ENCODE results near the gene CPNE1.

CPNE1 gene

DNA sequence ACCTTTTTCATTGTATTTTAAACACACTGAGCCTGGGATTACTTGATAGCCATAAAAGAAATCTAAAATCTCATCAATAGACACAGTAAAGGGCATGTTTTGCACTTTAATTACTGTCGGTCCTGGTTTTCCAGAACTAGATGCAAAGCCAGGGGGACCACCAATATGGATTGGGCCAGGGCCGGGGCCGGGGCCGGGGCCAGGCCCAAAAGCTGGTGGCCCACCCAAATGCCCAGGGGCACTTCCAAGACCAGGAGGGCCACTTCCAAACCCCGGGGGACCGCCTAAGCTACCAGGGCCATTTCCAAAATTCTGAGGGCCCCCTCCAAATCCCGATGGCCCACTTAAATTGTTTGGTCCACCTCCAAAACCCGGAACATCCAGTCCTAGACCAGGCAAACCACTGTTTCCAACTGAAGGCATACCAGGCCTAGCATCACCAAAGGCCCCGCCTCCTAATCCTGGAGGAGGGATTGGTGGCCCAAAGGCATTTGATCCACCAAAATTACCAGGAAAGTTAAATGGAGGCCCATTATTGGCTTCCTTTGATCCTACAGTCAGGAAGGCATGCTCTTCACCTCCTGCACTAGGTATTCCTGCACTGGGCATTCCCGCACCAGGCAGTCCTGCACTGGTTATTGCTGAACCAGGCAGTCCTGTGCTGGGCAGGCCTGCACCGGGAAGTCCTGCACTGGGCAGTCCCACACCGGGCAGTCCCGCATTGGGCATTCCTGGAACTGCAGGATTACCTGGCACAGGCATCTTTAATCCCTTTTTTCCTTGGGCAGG lies 11.9 kb downstream of the CPNE1 start:
- no peak for DNase-seq

DNA sequence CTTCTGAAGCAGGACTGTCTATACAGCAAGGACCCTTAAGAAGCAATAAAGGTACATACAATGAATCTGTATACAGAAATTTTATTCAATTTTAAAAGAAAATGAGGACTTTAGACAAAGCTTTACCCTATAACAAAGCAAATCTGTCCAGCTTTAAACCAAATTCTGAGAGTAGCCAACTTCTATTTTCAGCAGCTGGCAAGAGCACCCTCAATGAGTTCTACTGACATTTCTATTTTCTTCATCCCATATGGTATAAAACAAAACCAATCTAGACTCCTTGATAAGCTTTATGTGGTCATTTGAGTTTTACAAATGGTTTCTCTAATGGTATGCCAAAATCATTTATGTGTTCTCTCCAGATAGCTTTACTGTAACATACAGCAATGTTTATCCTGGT lies 12.7 kb downstream of the CPNE1 start:
- no peak for DNase-seq

DNA sequence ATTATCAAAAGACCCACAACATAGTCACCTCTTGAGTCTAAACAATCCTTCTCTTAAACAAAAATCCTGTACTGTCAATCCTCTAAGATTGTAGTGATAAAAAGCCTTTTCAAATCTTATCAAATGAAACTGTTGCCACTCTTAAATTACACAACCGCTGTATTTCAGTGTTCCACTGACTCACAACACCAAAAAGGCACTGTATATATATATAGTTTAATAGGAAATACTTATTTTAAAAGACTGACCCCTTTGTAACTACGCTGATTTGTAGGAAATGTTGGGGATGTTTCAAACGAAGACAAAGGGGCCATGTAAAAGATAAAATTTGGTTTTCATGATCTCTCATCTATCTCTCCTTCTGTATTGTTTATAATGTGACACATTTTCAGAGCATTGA lies 14.1 kb downstream of the CPNE1 start:
- DNase-seq: no peak

DNA sequence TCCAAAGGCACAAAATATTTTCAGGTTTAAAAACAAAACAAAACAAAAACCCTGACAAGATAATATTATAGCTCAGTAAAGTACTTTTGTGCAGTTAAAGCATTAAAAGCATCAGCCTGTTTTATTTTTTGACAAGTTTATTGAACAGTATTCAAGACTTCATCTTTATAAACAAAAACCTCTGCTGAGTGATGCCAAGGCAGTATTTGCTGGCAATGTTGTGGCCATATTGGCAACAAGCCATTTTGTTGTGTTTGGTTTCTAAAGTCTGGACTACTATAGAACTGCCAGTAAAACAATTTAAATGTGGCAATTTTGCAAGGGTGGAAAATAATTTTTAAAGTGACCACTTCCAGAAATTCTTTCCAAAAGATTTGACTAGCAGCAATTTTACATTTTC lies 15.9 kb downstream of the CPNE1 start:
- DNase-seq: peak; percentile 23

DNA sequence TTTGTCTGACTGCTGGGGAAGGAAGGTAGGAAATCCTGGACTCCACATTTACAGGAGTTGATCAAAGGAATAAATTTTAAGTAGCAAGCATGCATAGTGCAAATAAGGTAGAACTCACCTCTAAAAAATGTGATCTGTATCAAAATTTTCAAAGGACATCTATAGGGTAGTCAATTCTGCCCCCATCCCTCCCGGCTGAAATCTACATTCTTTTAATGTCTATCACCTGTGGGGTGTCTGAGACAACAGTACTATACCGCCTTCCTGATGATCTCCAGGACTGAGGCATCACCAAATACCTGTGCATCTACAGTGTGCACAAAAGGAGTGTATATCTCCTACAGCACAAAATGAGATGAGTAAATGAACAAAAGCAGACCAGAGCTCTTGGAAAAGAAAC lies 19.9 kb downstream of the CPNE1 start:
- DNase-seq: no peak

DNA sequence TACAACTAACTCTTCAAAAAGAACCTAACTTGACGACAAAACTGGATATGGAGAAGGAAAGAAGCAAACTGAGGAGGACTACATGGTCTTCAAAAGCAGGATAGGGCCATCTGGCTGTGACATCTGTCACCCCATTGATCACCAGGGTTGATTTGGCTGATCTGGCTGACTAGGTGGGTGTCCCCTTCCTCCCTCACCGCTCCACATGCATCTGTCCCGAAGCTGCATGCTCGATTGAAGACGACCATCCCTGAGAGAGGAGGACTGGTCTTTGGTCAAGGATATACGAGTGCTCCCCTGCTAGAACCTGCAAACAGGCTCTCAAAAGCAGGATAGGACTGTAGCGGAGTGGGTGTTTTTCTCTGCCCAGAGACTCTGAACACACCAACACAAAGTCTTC lies 21.7 kb downstream of the CPNE1 start:
- no peak for DNase-seq

DNA sequence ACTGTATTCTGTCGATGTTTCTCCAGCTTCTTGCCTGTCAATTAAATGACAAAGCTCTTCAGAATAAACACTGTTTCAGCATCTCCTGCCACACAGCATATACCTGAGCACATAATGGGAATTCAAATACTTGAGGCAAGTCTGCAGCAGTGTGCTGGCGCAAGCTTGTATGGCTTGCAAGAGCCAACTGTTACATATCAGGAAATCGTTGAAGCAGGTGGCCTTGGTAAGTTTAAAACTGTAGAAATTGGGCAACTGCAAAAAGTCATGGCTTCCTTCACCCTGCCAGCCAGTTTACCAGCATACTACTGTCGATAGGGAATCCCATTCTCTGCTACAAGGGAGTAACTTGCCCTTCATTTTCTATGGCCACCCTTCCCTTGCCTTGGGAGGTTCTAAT lies 23.0 kb downstream of the CPNE1 start:
- DNase-seq: no peak

DNA sequence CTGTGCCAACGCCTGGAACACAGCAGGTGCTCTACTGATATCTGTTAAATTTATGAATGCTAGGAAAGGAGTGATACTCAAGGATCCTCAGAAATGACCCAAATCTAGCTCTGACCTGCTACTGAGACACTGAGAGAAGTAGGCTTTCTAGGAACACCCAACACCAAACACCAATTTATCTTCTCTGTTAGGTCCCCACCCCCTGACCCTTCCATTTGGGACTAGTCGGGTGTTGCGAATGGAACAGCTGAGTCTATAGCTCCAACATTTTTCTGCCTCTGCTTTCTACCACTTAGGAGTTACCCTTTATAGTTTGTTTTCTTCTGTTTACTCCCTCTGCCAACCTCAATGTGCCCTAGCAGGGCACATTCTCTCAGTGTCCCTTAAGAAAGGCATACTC lies 24.0 kb downstream of the CPNE1 start:
- DNase-seq: no peak

DNA sequence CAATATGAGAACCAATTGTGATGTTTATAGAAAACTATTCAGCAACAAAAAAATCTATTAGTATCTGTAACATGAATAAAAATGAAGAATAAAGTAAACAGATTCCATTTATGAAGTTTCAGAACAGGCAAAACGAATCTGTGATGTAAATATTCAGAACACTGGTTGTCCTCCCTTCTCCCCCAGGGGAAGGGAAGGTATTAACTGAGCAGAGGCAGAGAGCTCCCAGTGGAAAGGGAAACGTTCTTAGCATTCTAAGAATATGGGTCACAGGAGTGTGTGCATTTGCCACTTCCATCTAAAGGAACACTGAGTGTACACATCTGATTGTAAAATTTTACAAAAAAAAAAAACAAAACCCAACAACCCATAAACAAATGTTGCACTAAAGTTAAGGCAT lies 25.9 kb downstream of the CPNE1 start:
- no peak for DNase-seq

DNA sequence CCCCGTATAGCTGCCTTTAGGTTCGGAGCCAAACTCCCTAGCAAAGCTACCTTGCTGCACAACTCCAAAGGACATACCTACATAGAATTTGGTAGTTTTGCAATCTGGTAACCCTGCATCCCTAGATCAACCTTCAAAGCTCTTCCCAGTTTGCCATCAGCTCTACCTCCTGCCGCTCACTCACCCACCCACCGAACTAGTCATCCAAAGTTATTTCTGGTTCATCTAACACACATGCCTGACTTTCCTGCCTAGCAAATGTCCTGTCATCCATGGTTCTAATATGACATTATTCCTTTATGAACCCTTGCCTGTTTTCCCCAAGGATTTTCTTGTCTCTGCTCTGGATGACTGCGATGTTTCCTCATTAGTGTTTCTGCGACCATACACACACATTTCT lies 27.4 kb downstream of the CPNE1 start:
- no peak for DNase-seq

DNA sequence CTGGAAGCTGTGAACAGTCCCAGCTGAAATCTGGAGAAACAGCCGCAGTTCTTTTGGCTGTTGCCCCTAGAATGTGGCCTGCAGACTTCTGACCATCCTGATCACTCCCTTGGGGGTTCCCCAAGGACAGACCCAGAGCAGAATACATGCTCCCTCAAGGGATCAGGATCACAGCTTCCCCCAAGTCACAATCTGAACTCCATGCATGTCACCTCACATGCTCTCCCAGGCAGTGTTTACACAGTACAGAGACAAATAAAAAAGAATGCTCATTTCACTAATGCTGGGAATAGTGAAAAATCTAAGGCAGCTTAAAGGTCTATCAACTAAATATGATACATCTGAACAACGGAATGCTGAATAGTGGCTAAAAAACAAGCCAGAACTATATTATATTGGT lies 28.6 kb downstream of the CPNE1 start:
- DNase-seq: no peak

DNA sequence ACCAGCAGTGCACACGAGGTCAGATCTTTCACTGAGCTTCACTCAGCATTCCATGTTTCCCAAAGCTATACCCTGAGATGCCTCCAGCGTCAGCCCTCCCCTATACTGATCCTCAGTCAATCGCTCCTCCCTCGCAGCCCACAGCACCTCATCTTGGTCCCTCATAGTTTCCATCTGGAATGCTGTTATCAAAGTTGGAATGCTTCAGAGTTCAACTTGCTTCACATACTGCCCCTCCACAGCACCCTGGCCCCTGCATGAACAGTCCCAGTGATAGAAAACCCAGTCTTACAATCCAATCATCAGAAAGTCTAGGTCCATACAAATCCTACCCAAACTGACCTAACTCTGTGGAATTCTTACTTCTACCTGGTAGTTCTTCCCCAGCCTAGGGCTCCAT lies 29.0 kb downstream of the CPNE1 start:
- DNase-seq: no peak

DNA sequence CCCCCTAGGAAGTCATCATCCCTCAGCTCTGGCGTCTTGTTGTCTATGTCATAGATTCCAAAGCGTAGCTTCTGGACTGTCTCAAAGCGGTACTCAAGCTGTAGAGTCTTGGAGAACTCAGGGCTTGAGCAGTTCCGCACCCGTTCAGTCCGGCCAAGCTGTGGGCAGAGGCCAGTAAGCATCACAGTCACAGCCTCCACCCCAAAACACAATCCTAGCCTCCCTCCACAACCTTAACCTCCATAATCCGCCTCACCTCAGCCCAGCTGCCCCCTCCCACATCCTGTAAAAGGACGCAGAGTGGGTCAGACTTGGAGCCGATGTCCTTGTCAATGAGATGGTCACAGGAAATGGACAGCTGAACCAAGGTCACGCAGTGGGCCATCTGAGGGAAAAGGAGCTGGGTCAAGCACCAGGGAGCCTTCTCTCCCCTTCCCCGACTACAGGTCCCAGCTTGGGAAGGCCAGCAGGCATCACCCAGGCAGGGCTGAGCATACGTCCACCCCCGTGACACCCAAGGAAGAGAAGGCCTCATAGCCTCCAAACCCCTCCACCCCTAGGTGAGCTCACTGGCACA lies 32.1 kb downstream of the CPNE1 start:
- no peak for DNase-seq

DNA sequence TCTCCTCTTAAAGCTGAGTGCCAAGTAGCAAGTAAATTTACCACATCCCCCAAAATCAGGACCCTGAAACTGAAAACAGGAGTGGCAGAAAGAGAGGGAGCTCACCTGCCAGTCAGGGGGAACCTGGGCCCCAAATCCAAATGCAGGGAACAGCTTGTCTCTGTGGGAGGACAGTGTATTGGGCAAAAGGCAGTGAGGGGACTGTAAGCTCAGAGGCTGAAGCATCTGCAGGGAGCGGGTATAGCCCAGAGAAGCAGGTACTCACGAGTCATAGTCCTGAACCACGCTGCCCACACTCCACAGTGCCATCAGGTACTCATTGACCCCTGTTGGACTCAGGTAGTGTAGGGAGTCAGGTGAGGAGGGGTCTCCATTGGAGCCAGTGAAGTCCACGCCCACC lies 34.1 kb downstream of the CPNE1 start:
- DNase-seq: no peak

DNA sequence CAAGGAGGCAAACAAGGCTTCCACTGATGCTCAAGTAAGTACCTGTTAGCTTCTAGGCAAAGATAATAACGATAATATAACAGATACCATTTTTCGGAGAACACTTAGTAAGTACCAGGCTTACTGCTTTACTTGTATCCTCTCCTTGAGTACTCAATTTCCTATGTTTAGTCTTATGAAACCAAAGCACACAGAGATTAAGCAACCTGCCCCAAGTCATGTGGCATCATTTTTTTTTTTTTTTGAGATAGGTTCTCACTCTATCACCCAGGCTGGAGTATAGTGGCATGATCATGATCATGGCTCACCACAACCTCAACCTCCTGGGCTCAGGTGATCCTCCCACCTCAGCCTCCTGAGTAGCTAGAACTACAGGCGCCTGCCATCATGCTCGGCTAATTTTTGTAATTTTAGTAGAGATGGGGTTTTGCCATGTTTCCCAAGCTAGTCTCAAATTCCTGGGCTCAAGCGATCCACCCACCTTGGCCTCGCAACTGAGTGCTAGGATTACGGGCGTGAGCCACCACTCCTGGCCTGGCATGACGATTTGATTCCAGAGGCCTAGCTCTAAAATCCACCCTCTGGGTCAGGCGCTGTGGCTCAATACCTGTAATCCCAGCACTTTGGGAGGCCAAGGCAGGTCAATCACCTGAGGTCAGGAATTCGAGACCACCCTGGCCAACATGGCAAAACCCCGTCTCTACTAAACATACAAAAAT lies 35.1 kb downstream of the CPNE1 start:
- DNase-seq: no peak

DNA sequence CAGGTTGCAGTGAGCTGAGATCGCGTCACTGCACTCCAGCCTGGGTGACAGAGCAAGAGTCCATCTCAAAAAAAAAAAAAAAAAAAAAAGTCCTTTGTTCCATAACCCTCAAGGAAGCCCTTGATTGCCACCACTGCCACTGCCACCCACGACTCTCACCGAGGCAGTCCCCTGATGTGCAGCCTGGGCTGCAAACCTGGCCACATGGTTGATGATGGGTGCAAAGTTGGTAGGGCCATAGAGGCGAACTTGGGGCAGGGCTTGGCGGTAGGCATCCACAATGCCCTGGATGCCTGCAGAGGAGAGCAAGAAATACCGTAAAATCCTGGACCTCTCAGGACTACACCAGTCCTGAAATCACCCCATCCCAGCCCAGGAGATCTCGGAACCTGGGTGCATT lies 37.6 kb downstream of the CPNE1 start:
- no peak for DNase-seq

DNA sequence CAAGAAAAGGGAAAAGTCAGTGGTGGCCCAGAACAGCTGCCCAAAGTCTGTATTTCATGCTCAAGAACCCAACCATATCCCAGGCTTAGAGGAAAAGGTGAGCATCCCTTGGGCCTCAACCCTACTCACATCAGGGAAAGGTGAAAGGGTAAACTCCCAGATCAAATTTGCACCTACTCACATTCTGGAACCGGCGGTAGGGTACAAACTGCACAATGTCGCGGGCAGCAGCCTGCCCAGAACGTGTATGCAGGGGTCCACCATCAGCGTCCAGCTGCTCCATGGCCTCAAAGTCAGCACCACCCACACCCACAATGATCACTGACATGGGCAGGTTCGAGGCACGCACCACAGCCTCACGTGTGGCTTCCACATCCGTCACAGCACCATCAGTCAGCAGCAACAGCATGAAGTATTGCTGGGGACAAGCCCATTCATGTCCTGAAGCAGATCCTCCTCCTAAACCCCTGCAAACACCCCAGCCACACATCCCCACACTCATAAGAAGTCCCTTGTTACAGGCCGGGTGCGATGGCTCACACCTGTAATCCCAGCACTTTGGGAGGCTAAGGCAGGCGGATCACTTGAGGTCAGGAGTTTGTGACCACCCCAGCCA lies 38.2 kb downstream of the CPNE1 start:
- DNase-seq: no peak

DNA sequence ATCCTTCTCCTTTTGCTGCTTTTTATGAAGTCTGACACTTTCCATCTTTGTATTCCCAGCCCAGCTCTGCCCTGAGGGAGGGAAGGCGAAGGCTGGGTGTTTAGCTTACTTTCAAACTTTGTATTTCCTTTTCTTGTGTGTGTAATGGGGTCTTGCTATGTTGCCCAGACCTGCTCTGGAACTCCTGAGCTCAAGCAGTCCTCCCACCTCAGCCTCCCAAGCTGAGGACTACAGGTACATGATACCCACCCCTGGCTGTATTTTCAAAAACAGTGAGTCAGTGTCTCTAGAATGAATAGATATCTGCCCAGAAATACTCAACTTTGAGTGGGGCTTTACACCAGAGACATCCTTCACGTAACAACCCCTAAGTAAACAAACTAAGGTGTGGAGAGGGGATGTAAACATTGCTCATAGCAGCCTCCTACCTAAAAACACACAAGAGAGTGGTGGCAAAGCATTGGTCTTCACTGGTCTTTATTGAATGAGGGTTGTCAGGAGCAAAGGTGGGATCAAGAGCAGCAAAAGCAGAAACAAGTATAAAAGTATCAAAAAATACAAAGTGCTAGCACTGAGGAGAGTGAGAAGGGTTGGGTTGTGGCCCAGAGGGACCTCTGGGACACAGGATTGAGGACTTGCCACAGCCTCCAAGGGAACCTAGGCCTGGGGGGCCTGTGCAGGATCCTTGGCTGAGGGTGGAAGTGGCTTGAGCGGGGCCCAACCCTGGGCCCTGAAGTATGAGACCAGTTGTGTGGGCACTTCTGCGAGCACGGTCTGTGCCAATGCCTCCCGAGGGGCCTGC lies 38.9 kb downstream of the CPNE1 start:
- no peak for DNase-seq

DNA sequence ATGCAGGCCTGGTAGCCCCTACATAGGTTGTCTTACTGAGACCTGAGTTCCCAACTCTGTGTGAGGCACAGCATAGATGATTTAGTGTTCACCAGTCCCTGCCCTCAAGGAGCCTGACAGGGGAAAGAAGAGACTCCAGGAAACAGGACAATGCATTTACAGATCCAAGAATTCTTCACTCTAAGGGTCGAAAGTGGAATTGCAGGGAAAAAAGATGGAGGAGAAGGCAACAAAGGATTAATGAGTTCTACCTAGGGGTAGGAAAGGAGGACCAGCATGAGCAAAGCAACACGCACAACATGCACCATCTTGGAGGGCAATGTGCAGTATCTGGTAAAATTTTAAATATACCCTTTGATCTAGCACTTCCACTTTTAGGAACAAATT lies 43.1 kb downstream of the CPNE1 start:
- DNase-seq: no peak

DNA sequence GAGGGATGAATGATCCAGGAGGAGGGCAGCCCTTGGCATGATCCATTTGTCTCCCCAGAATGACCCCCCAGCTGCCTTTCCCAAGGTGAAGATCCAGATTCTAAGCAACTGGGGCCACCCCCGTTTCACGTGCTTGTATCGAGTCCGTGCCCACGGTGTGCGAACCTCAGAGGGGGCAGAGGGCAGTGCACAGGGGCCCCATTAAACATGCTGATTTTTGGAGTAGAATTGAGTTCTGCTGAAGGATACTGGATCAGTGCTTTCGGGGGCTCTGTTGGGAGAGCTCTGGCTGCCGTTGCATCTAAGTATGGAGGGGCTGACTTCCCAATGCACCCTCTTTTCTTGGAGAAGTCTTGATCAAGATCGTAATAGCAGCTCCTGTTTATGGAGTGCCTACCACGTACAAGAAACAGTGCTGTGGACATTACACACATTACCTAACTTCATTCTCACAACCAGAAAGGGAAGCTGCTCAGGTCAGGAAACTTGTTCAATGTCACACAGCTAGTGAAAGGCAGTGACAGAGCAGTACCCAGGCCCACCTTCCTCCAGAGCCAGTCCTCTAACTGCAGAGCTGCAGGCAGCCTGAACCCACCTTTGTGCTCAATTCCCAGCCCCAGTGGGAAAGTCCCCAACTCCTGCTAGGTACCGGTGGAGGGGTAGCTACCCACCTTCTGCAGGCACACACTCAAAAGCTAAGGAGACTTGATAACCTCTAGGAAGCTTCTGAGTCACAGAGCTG lies 43.7 kb downstream of the CPNE1 start:
- no peak for DNase-seq

DNA sequence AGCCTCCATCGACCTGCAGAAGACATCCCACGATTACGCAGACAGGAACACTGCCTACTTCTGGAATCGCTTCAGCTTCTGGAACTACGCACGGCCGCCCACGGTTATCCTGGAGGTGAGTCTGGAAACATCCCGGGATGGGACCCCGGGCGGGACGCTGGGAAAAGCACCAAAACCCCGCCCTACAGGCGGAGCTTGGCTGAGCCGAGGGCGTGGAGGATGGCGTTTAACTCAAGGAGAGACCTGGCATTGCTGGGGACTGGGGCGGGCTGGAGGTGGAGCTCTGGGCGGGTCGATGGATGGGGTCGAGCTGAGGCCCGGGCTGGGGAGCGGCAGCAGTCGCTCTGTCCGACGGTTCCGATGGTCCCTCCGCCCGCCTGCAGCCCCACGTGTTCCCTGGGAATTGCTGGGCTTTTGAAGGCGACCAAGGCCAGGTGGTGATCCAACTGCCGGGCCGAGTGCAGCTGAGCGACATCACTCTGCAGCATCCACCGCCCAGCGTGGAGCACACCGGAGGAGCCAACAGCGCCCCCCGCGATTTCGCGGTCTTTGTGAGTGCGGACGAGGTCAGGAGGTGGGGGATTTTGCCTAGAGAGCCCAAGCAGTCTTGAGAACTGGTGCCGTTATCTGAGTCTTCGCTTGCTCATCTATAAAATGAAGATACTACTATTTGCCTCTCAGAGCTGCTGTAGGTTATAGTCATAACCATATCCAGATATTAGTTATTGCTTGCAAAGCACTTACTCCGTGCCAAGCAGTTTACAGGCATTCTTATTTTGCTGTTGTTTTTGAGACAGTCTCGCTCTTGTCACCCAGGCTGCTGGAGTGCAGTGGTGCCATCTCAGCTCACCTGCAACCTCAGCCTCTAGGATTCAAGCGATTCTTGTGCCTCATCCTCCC lies 45.3 kb downstream of the CPNE1 start:
- peak; percentile 88 for DNase-seq

All from RPMI8226 (cell line).